ENCODE data around the gene TMEM272.

DNA sequence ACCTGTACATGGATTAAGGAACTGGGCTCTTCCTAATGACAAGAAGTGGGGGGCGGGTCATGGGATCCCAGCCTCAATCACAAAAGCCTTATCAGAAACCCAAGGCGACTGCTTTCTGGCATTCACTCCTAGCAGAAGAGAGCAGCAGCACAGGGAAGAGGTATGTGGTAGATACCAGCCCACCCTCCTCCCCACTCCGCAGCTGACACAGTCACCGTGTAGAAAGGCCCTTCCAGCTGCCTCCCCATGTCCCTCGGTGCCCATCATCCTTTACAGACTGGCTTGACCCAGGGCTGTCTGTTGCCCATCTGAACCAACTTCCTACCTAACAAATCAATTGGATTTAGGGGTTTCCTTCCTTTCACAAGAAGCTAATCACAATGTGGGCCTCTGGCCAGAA lies 37.9 kb downstream of the TMEM272 start:
- TF ChIP-seq CTBP1 (IDR thresholded peaks at IDR 0.05; ENCODE audit: borderline replicate concordance): no peak
- TF ChIP-seq FOXM1 (IDR thresholded peaks at IDR 0.05; ENCODE audit: borderline replicate concordance): no peak
- no peak for TF ChIP-seq FOXK2 (IDR thresholded peaks at IDR 0.05)

All from HEK293T (cell line).